ENCODE data around the gene KIAA0408.

KIAA0408 gene

DNA sequence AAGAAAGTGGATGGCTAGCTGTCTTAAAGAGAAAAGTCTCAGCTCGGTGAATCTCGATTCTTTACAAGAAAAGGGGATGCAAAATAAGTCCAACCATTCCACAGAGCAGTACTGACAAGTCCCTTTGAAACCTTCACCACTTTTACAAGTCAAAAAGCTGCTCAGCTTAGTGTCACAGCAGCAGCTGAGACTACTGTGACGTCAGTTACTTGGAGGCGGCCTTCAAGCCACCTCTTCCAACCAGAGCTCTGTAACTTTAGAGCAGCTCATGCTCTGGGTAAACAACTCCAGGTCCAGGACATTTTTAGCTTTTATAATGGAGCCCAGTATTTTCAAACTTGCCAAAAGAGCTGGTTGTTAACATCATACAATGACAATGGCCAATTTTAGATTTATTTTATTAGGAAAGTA, at the start of gene KIAA0408:
Gene KIAA0408 (minus strand): TSS at position 159 of the 411 bp plus-strand sequence. CDS start 5,408 bp downstream, outside the sequence.
- Histone ChIP-seq H4K20me1 (ENCODE audit: insufficient read depth, low read length) (no peaks in the 10 kb centered on the region), H3K36me3 (replicated peaks; ENCODE audit: insufficient read depth, low read length) (no peaks in the 10 kb centered on the region), H3F3A (ENCODE audit: insufficient read depth, low read length) (no peaks in the 10 kb centered on the region), H2AFZ (ENCODE audit: low read length) (no peak within 1 kb of the TSS), H3K79me2 (ENCODE audit: low read length) (no peaks in the 10 kb centered on the region), H3K4me2 (ENCODE audit: low read depth, low read length) (no peak within 1 kb of the TSS), H3K4me1 (ENCODE audit: low read length) (no peaks in the 10 kb centered on the region), H3K9me3 (replicated peaks; ENCODE audit: insufficient read depth, low read length) (no peaks in the 10 kb centered on the region), H3K9ac (ENCODE audit: low read length) (no peak within 1 kb of the TSS), H3K27me3 (replicated peaks; ENCODE audit: insufficient read depth, low read length) (no peaks in the 10 kb centered on the region), H3K4me3 (ENCODE audit: low read length) (no peak within 1 kb of the TSS), H3K27ac (ENCODE audit: low read length) (no peak within 1 kb of the TSS), H3K9me2 (replicated peaks; ENCODE audit: insufficient read depth, low read length) (no peaks in the 10 kb centered on the region)
- TF ChIP-seq EZH2phosphoT487 (IDR thresholded peaks at IDR 0.05; ENCODE audit: low read length) (no peak), EZH2 (optimal IDR thresholded peaks at IDR 0.05; ENCODE audit: low read depth, low read length) (no peak)
- TF ChIP-seq, protein P1, sequence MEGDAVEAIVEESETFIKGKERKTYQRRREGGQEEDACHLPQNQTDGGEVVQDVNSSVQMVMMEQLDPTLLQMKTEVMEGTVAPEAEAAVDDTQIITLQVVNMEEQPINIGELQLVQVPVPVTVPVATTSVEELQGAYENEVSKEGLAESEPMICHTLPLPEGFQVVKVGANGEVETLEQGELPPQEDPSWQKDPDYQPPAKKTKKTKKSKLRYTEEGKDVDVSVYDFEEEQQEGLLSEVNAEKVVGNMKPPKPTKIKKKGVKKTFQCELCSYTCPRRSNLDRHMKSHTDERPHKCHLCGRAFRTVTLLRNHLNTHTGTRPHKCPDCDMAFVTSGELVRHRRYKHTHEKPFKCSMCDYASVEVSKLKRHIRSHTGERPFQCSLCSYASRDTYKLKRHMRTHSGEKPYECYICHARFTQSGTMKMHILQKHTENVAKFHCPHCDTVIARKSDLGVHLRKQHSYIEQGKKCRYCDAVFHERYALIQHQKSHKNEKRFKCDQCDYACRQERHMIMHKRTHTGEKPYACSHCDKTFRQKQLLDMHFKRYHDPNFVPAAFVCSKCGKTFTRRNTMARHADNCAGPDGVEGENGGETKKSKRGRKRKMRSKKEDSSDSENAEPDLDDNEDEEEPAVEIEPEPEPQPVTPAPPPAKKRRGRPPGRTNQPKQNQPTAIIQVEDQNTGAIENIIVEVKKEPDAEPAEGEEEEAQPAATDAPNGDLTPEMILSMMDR (IDR thresholded peaks at IDR 0.05; ENCODE audit: low read length), result no peak
- DNase-seq, result no peak

DNA sequence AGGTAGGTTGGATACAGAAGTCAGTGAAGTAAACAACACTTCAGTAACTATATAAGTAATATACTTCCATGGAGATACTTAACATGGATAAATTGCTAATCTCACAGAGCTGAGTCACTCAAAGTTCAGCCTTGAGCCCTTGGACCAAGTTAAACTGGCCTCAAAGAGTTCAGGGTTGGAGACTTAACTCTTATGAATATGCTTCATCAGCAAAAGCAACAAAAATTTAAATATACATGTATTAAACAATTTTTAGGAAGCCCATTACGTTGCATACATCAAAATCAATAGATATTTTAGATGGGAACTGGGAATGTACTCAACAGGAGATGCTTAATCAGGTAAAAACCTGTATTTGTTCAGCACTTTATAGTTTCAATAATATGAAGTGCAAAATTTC, 47.7 kb upstream of the KIAA0408 start:
- Histone ChIP-seq H4K20me1 (ENCODE audit: insufficient read depth, low read length) (no peaks in the 10 kb centered on the region), H3K4me3 (ENCODE audit: low read length) (no peak overlapping the region), H3K27ac (ENCODE audit: low read length) (no peak overlapping the region), H3K4me1 (ENCODE audit: low read length) (no peaks in the 10 kb centered on the region), H3K9me2 (replicated peaks; ENCODE audit: insufficient read depth, low read length) (no peaks in the 10 kb centered on the region), H3K79me2 (ENCODE audit: low read length) (no peaks in the 10 kb centered on the region), H2AFZ (ENCODE audit: low read length) (no peak overlapping the region), H3K4me2 (ENCODE audit: low read depth, low read length) (no peak overlapping the region), H3K36me3 (replicated peaks; ENCODE audit: insufficient read depth, low read length) (no peaks in the 10 kb centered on the region), H3F3A (ENCODE audit: insufficient read depth, low read length) (no peaks in the 10 kb centered on the region), H3K9ac (ENCODE audit: low read length) (no peak overlapping the region), H3K27me3 (replicated peaks; ENCODE audit: insufficient read depth, low read length) (no peaks in the 10 kb centered on the region), H3K9me3 (replicated peaks; ENCODE audit: insufficient read depth, low read length) (no peaks in the 10 kb centered on the region)
- DNase-seq, result no peak
- TF ChIP-seq EZH2phosphoT487 (IDR thresholded peaks at IDR 0.05; ENCODE audit: low read length) (no peak), EZH2 (optimal IDR thresholded peaks at IDR 0.05; ENCODE audit: low read depth, low read length) (no peak)
- TF ChIP-seq, protein P1 (IDR thresholded peaks at IDR 0.05; ENCODE audit: low read length), result no peak

DNA sequence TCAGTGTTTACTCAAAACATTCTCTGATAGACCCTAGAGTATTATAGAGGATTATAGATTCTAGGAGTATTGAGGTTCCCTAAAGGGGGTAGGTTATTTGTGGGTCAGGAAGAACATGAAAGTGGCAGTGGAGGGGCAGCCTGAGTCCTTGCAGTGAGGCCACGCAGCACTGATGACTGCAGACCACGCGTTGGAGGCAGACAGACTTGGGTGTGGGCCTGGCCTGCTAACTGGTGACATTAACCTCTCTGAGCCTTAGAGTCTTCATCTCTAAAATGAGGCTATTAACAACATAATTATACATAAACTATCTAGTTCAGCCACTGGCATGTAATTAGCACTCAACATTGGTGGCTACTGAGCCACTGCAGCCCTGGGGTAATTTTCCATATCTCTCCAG, 43.8 kb upstream of the KIAA0408 start:
- Histone ChIP-seq H3K9me2 (replicated peaks; ENCODE audit: insufficient read depth, low read length) (no peaks in the 10 kb centered on the region), H3K9me3 (replicated peaks; ENCODE audit: insufficient read depth, low read length) (no peaks in the 10 kb centered on the region), H3K4me1 (ENCODE audit: low read length) (no peaks in the 10 kb centered on the region), H2AFZ (ENCODE audit: low read length) (no peak overlapping the region), H3K79me2 (ENCODE audit: low read length) (no peaks in the 10 kb centered on the region), H4K20me1 (ENCODE audit: insufficient read depth, low read length) (no peaks in the 10 kb centered on the region), H3K36me3 (replicated peaks; ENCODE audit: insufficient read depth, low read length) (no peaks in the 10 kb centered on the region), H3K9ac (ENCODE audit: low read length) (no peak overlapping the region), H3K4me2 (ENCODE audit: low read depth, low read length) (no peak overlapping the region), H3F3A (ENCODE audit: insufficient read depth, low read length) (no peaks in the 10 kb centered on the region), H3K27me3 (replicated peaks; ENCODE audit: insufficient read depth, low read length) (no peaks in the 10 kb centered on the region), H3K4me3 (ENCODE audit: low read length) (no peak overlapping the region), H3K27ac (ENCODE audit: low read length) (no peak overlapping the region)
- no peak for DNase-seq
- TF ChIP-seq EZH2phosphoT487 (IDR thresholded peaks at IDR 0.05; ENCODE audit: low read length) (no peak), EZH2 (optimal IDR thresholded peaks at IDR 0.05; ENCODE audit: low read depth, low read length) (no peak)
- TF ChIP-seq, protein P1 (IDR thresholded peaks at IDR 0.05; ENCODE audit: low read length), result no peak

Measured in MM.1S (cell line).